GM12878 (cell line): ENCODE measurements around the gene IGFALS. TPM values are rescaled to one million over a fixed set of nuclear protein-coding genes. Genes with fewer than 3 reads are reported as not detected.

ENCODE experiments used
- ATAC-seq: fragments of 200-7000 bp; cut with Tn5 transposase; 3 replicates; pipeline ENCODE4 v1.9.1; 2020; ENCODE audit warnings: mild to moderate bottlenecking, moderate library complexity
- BruUV-seq: library from RNA; stranded (reverse); fragments of 400-500 nt; replicated peaks from 2 replicates; lab custom pipeline; 2021; lab: Mats Ljungman, UMichigan
- CTCF ChIA-PET: fragments of 300-600 bp; sonication (Branson Sonifier 250); formaldehyde crosslinking; extraction: SDS; loops from one replicate; lab custom pipeline; 2021; ENCODE audit warnings: inconsistent platforms; lab: Yijun Ruan, JAX
- POLR2A ChIA-PET: fragments of 350-600 bp; formaldehyde crosslinking; extraction: SDS; loops from one replicate; lab custom pipeline; 2021; ENCODE audit warnings: inconsistent platforms; lab: Charles Lee
- RAD21 ChIA-PET: fragments of 300-600 bp; sonication (Branson Sonifier 250); formaldehyde crosslinking; loops from one replicate; lab custom pipeline; 2023; ENCODE audit warnings: antibody characterized with exemption; ENCODE audit not compliant: unreplicated experiment; lab: Charles Lee
- SMC1A ChIA-PET: fragments of 300-600 bp; sonication (Branson Sonifier 250); formaldehyde crosslinking; loops from one replicate; lab custom pipeline; 2023; ENCODE audit not compliant: unreplicated experiment, uncharacterized antibody; lab: Charles Lee
- DNase-seq: peaks from one replicate; pipeline ENCODE4 v3.0.0-alpha.2; 2011; ENCODE audit warnings: low read depth, low spot score
- FAIRE-seq: peaks from 3 replicates; lab custom pipeline; 2011; peaks lifted over from hg19 to GRCh38; lab: Jason Lieb, UNC
- H2AFZ ChIP-seq: 2 replicates; pipeline ENCODE4 v1.6.0; 2011; ENCODE audit warnings: low read depth, low read length, control low read depth; ENCODE audit not compliant: control insufficient read depth
- H3K27ac ChIP-seq: 2 replicates; pipeline ENCODE4 v1.5.1; 2011; ENCODE audit warnings: control low read depth; ENCODE audit not compliant: control insufficient read depth, insufficient read depth
- H3K27me3 ChIP-seq, 2 experiments: replicated peaks in 1 of 2; 2 replicates each; pipeline versions ENCODE4 v1.6.0 to v1.6.1; 2011; ENCODE audit warnings: low read length in 1 of 2; ENCODE audit not compliant: control insufficient read depth in 2 of 2, insufficient read depth in 2 of 2
- H3K36me3 ChIP-seq, 2 experiments: 2 replicates each; pipeline ENCODE4 v1.5.1; 2011; ENCODE audit warnings: low read length in 1 of 2; ENCODE audit not compliant: control insufficient read depth in 2 of 2, insufficient read depth in 2 of 2
- H3K4me1 ChIP-seq: 2 replicates; pipeline ENCODE4 v1.6.1; 2011; ENCODE audit warnings: mild to moderate bottlenecking, low read length, moderate library complexity, mixed read lengths; ENCODE audit not compliant: control insufficient read depth, insufficient read depth
- H3K4me2 ChIP-seq: 2 replicates; pipeline ENCODE4 v1.6.0; 2011; ENCODE audit warnings: control low read depth; ENCODE audit not compliant: control insufficient read depth, insufficient read depth
- H3K4me3 ChIP-seq: fragments of 200-600 bp; sonication (generic); 2 replicates; pipeline ENCODE4 v1.5.1; 2016
- H3K79me2 ChIP-seq: 2 replicates; pipeline ENCODE4 v1.6.0; 2011; ENCODE audit warnings: low read length; ENCODE audit not compliant: control insufficient read depth, insufficient read depth
- H3K9ac ChIP-seq: 2 replicates; pipeline ENCODE4 v1.8.0; 2011; ENCODE audit warnings: low read length, control low read depth, mixed read lengths; ENCODE audit not compliant: control insufficient read depth, insufficient read depth
- H3K9me3 ChIP-seq: replicated peaks from 3 replicates; pipeline ENCODE4 v1.5.1; 2011; ENCODE audit warnings: mild to moderate bottlenecking, low read length; ENCODE audit not compliant: control insufficient read depth, insufficient read depth
- H4K20me1 ChIP-seq: 2 replicates; pipeline ENCODE4 v1.6.0; 2011; ENCODE audit not compliant: control insufficient read depth, insufficient read depth
- CTCF ChIP-seq, 3 experiments: IDR thresholded peaks in 2 of 3; conservative IDR thresholded peaks in 1 of 3; 2 replicates each; pipeline ENCODE4 v1.5.1; 2011; ENCODE audit warnings: low read depth in 3 of 3, low read length in 3 of 3, mild to moderate bottlenecking in 3 of 3, control low read depth in 2 of 3, moderate library complexity in 2 of 3, inconsistent platforms in 1 of 3, mixed read lengths in 1 of 3; ENCODE audit not compliant: control insufficient read depth in 2 of 3, insufficient read depth in 1 of 3; ENCODE audit errors: extremely low read depth in 1 of 3
- JUND ChIP-seq: IDR thresholded peaks from 2 replicates; pipeline ENCODE4 v1.6.1; 2012; ENCODE audit warnings: low read depth, mild to moderate bottlenecking, low read length, improper control_type of control experiment, moderate library complexity
- ZBTB33 ChIP-seq: fragments of 450-650 bp; IDR thresholded peaks from 2 replicates; pipeline ENCODE4 v1.6.1; 2017; ENCODE audit warnings: mild to moderate bottlenecking
- WGBS: methylation state at CpG from one replicate; pipeline ENCODE4 v1.1.6; 2016; ENCODE audit warnings: low lambda C conversion rate; ENCODE audit not compliant: insufficient replicate concordance, insufficient coverage; ENCODE audit errors: missing lambda C conversion rate; 5-methylcytosine and 5-hydroxymethylcytosine counted together
- in situ Hi-C: fragments of 300-500 bp; cut with MboI; formaldehyde crosslinking; loops from 9 replicates; pipeline ENCODE4 v1.14.3; 2018; ENCODE audit warnings: mixed read lengths
- intact Hi-C: fragments of 100-400 bp; cut with micrococcal nuclease; formaldehyde crosslinking; loops from one replicate; pipeline ENCODE4 v1.14.2; 2022; ENCODE audit not compliant: unreplicated experiment
- polyA plus RNA-seq, 11 experiments: library from polyadenylated mRNA; depleted of rRNA in 4 of 11; unstranded in 6 of 11; stranded (reverse) in 5 of 11; fragments of >200 nt; fragmentation: Nextera tagmentation in 4 of 11; fragmentation: Illumina TruSeq in 1 of 11; extraction: Ambion mirVana in 4 of 11; extraction: Trizol in 1 of 11; gene quantifications; 1 replicate in 1 of 11; 2 replicates in 10 of 11; pipeline versions ENCODE4 v1.2.1 to v1.2.3, GENCODE V29; 2011 to 2016; ENCODE audit warnings: inconsistent platforms in 2 of 11, missing spikeins in 2 of 11, low read depth in 1 of 11
- total RNA-seq, 4 experiments: library from RNA; depleted of rRNA in 3 of 4; stranded (reverse); fragments of >200 nt in 3 of 4; fragmentation: Illumina TruSeq in 1 of 4; extraction: Trizol in 1 of 4; gene quantifications; 2 replicates each; pipeline versions ENCODE4 v1.2.1 to v1.2.3, GENCODE V29; 2013 to 2021

IGFALS gene
- total and polyA plus RNA-seq, 10 of the 15 experiments (the other 5 are each of a cell fraction or from before 2014, with no cell fraction given), result 0.04 to 0.11 TPM; not detected in 8

GRCh38 chr16:1763521-1764511 lies 29.7 kb downstream of the IGFALS start:
- no peak overlapping the region for H3K27ac ChIP-seq
- FAIRE-seq (no peak), ATAC-seq (no peak)
- no peaks in the 10 kb centered on the region for H3K27me3 ChIP-seq
- no peaks in the 10 kb centered on the region for H4K20me1 ChIP-seq
- TF ChIP-seq JUND (no peak), ZBTB33 (peak; percentile 96), CTCF (IDR thresholded peaks at IDR 0.05 in 2 of 3, conservative IDR thresholded peaks at IDR 0.05 in 1 of 3; ENCODE audit: control insufficient read depth in 2 of 3, extremely low read depth in 1 of 3, insufficient read depth in 1 of 3, low read depth in 3 of 3, low read length in 3 of 3) (peak in 2 of 3 experiments; percentile 10 to 12; a peak in 1 of 6 replicates)
- TF ChIP-seq, all 136 proteins: peak for 2
- ChIA-PET CTCF (interaction anchor here (1.2 kb wide), 1 partner anchor 58 kb away, joined by 4 read pairs; the partner anchor contains the start of gene MAPK8IP3), SMC1A (no interaction called here), RAD21 (no interaction called here), POLR2A (no interaction called here)
- no peak overlapping the region for H3K4me3 ChIP-seq
- no peaks in the 10 kb centered on the region for H3K4me1 ChIP-seq
- no peak overlapping the region for H3K9ac ChIP-seq
- H3K9me3 ChIP-seq, result no peaks in the 10 kb centered on the region
- in situ Hi-C loops, result no loop called here
- peaks cover 0 to 25% of the 10 kb centered on the region in 2 experiments; a peak in 3 of 4 replicates for H3K36me3 ChIP-seq
- 96% methylated on average over 41 of the region's 81 CpGs for WGBS
- H2AFZ ChIP-seq, result no peak overlapping the region
- no peaks in the 10 kb centered on the region for H3K79me2 ChIP-seq
- intact Hi-C loops, result no loop called here
- no peak overlapping the region for H3K4me2 ChIP-seq
- no TSS peak for BruUV-seq
- DNase-seq, result no peak
